ENCODE results near the gene TNFRSF4.

- no peak for TF ChIP-seq CTCF (conservative IDR thresholded peaks at IDR 0.05; ENCODE audit: low read length)
- no peak for TF ChIP-seq EZH2phosphoT487 (IDR thresholded peaks at IDR 0.05; ENCODE audit: borderline replicate concordance)
Measured at GRCh38 chr1:1205769-1206375, 8.1 kb downstream of the TNFRSF4 start.

Data from Loucy (cell line).